ENCODE results near the gene TUBA3D.
"Not testable (repeated sequence)": the region's sequence is repeated elsewhere in the genome, so short reads cannot be mapped to it uniquely, and the experiment has no call there.

TUBA3D gene

GRCh38 chr2:131475831-131476230, at the start of gene TUBA3D:
Gene TUBA3D (plus strand): TSS chr2:131476119. CDS start chr2:131476200, 81 bp downstream.
- FAIRE-seq (no peak), DNase-seq (ENCODE audit: insufficient read length, low spot score) (no peak)
- TF ChIP-seq CTCF (IDR thresholded peaks at IDR 0.05; ENCODE audit: insufficient read depth, missing control alignments): no peak

GRCh38 chr2:131426727-131427126, 49.2 kb upstream of the TUBA3D start:
- FAIRE-seq (no peak), DNase-seq (ENCODE audit: insufficient read length, low spot score) (no peak)
- no peak for TF ChIP-seq CTCF (IDR thresholded peaks at IDR 0.05; ENCODE audit: insufficient read depth, missing control alignments)

GRCh38 chr2:131431336-131431735, 44.6 kb upstream of the TUBA3D start:
- FAIRE-seq: no peak
- DNase-seq (ENCODE audit: insufficient read length, low spot score): no peak
- TF ChIP-seq CTCF (IDR thresholded peaks at IDR 0.05; ENCODE audit: insufficient read depth, missing control alignments): no peak

GRCh38 chr2:131440742-131441468, 35.0 kb upstream of the TUBA3D start:
- FAIRE-seq; DNase-seq (ENCODE audit: insufficient read length, low spot score): not testable (repeated sequence)

- FAIRE-seq; DNase-seq (ENCODE audit: insufficient read length, low spot score): not testable (repeated sequence)
Observed at GRCh38 chr2:131444736-131445514, 31.0 kb upstream of the TUBA3D start.

- FAIRE-seq; DNase-seq (ENCODE audit: insufficient read length, low spot score): not testable (repeated sequence)
Observed at GRCh38 chr2:131445515-131445797, 30.5 kb upstream of the TUBA3D start.

- FAIRE-seq (no peak), DNase-seq (ENCODE audit: insufficient read length, low spot score) (no peak)
- TF ChIP-seq CTCF (IDR thresholded peaks at IDR 0.05; ENCODE audit: insufficient read depth, missing control alignments): no peak
Observed at GRCh38 chr2:131445896-131446295, 30.0 kb upstream of the TUBA3D start.

- DNase-seq (ENCODE audit: insufficient read length, low spot score); FAIRE-seq: not testable (repeated sequence)
Observed at GRCh38 chr2:131447981-131448380, 27.9 kb upstream of the TUBA3D start.

- DNase-seq (ENCODE audit: insufficient read length, low spot score); FAIRE-seq: not testable (repeated sequence)
Observed at GRCh38 chr2:131451265-131451949, 24.5 kb upstream of the TUBA3D start.

GRCh38 chr2:131454914-131455313, 21.0 kb upstream of the TUBA3D start:
- not testable (repeated sequence) for DNase-seq (ENCODE audit: insufficient read length, low spot score); FAIRE-seq

GRCh38 chr2:131467722-131468121, 8.2 kb upstream of the TUBA3D start:
- DNase-seq (ENCODE audit: insufficient read length, low spot score); FAIRE-seq: not testable (repeated sequence)

GRCh38 chr2:131470944-131471343, 5.0 kb upstream of the TUBA3D start:
- not testable (repeated sequence) for DNase-seq (ENCODE audit: insufficient read length, low spot score); FAIRE-seq

- not testable (repeated sequence) for FAIRE-seq; DNase-seq (ENCODE audit: insufficient read length, low spot score)
Observed at GRCh38 chr2:131471624-131472023, 4.3 kb upstream of the TUBA3D start.

- DNase-seq (ENCODE audit: insufficient read length, low spot score); FAIRE-seq: not testable (repeated sequence)
Observed at GRCh38 chr2:131473266-131473665, 2.7 kb upstream of the TUBA3D start.

Measured in D721Med (cell line).